ENCODE measurements around the gene ESR1.
"Not testable (repeated sequence)": the region's sequence is repeated elsewhere in the genome, so short reads cannot be mapped to it uniquely, and the experiment has no call there.

Gene ESR1

GRCh38 chr6:152099446-152100182, 292.1 kb downstream of the ESR1 start:
- DNase-seq: no peak

GRCh38 chr6:152100183-152100618, 292.7 kb downstream of the ESR1 start:
- peak; percentile 65 for DNase-seq

DNA sequence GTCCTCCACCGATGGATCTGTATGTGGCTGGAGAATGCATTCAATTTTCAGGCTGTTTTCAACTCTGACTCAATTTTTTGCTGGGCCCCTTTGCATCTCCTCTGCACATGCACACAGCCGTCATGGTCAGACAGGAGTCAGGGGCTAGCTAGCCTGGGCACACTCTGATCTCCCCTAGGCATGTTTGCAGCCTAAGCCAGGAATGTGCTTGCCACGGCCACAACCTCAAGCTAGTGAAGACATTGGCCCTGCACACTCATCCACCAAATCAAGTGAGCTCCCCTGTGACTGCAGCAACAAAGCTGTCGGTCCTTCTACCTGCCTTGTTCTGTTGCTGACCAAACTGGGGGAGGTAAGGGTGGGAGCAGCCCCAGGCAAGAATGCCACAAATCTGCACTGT, 300.5 kb downstream of the ESR1 start:
- DNase-seq: no peak

DNA sequence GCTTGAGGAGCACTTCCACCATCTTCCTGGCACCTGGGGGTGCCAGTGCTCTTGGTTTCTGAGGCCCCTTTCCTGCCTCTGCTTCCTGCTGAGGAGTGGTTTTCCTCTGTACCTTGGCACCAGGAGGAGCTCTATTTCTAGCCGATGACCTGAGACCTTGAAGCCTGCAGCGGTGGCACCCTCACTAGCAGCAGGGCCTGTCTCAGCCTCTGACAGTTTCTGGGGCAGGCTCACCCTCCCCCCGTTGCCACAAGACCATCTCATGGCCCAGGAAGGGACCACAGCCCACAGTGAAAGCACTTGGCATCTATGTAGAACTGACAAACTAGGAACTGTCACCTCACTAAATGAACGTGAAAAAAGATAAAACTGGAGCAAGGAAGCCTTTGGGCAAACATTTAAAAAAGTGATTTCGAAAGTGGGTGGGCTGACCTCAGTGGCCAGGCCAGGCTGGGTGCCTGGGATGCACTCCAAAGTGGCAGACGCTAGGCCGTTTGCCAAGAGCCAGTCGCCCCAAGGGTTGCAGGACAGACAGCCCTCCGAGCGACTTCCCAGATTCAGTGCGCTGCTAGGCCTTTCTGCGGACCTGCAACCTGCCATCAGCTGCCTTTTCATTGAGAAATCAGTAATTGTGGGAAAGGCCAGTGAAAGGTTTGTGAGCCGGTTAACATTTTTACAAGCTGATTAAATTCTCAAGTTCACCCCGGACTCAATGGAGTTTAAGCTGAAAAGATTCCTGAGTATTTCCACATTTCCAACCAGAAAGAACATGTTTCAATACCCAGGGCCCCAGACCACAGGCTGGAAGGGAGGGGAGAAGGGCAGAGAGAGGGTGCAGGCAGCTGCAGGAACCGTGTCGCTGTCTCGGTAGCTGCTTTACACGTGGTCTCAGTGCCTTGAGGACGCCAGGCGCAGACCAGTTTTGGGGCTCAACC, 303.7 kb downstream of the ESR1 start:
- peak; percentile 60 for DNase-seq

GRCh38 chr6:152112491-152113261, 305.2 kb downstream of the ESR1 start:
- DNase-seq: peak; percentile 56

DNA sequence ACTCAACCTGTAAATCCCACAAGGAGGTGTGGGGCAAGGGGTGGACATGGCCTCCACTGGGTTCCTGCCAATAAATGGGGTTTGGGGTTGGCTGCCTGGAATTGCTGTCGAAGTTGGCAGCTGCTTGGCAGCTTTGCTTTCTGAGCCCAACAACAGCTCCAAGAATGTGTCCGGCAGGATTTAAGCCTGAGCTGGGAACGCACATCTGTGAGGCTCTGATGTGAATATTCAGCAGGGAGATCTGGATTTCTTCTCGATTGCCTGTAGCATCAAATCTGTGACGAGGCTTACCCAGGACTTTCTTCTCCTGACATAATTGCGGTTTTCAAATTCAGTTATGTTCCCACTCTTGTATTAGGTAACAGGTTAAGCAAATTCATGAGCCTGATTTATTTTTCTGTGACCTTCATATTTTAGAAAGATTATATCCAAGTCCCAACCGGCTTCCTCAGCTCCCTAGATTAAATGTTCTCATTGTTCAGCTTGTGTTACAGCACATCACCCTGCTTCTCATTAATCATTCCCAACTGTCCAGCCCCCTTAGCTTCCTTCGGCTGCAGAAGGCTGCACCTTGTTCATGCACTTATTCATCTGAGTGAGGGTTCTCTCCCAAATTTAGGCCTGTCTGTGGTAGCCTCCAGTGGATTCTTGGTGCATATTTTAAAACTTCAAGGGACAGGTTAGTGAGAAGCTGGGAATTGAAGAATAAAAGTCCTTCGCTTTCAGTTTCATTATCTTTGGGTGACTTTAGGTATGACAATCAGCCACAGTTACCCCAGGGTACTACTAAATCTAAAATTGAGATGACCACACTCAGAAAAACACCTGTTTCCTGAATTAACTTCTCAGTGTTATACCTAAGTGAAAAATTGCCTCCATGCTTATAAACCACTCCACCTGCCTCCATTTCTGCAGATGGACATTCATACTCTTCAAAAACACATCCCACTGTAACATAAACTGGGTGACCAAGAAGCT, 310.0 kb downstream of the ESR1 start:
- peak; percentile 50 for DNase-seq

DNA sequence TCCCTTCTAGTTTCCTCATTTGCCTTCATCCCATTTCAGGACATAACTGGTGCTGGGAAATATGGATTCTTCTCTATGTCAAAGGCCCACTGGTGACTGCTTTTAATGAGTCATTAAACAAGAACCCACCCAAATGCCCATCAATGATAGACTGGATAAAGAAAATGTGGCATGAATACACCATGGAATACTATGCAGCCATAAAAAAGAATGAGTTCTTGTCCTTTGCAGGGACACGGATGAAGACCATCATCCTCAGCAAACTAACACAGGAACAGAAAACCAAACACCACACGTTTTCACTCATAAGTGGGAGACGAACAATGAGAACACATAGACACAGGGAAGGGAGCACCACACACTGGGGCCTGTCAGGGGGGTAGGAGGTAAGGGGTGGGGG, 310.7 kb downstream of the ESR1 start:
- DNase-seq: no peak

DNA sequence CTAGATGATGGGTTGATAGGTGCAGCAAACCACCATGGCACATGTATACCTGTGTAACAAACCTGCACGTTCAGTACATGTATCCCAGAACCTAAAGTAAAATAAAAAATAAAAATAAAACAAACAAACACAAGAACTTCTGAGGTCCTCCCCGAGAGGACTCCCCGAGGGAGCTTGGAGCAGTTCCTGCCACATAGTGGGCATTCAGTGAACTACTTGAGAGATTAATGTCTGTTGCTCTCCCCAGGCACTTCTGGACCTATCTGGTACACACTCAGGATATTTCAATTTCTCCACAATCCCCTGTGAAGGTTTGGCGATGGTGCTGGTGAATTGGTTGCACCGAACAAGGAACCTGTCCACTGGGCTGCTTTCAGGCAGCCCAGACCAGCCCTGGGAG, 311.2 kb downstream of the ESR1 start:
- DNase-seq: no peak

DNA sequence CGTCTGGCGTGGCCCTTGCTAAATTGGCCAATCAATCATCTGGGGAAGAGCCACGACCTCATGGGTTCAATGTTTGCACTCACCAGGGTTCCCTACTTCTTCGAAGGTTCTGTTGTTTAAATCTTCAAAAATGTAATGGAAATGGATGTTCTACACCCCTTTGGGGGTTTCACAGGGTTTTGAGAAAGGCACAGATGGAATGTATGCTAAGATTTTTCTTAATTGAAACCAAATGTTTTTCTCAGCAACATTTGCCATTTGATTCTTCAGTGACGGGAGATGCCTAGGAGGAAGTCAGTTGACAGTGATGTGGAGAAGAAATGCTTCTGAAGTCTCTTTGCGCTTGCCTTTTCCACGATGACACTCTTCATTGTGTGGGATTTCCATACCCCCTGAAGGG, 312.3 kb downstream of the ESR1 start:
- no peak for DNase-seq

- no peak for DNase-seq
Measured at GRCh38 chr6:152121910-152122309, 314.4 kb downstream of the ESR1 start.

GRCh38 chr6:152122434-152122833, 315.0 kb downstream of the ESR1 start:
- DNase-seq: no peak

DNA sequence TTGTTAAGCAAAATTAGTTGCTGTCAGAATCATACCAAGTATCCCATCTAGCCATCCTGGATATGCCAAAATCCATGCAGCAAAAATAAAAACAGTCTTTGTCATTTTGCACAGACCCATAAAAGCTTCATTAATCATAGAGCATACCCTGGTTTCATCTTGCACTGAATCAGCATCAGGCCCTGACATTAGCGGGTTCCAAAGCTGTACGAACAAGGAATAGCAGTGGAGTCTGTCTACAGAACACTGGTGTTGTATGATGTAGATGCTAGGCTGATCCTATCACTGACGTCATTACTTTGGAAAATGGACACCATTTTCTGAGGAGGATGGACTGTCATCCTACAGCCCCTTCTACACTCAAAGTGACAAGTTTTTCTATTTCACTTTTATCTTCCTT, 315.6 kb downstream of the ESR1 start:
- no peak for DNase-seq

DNA sequence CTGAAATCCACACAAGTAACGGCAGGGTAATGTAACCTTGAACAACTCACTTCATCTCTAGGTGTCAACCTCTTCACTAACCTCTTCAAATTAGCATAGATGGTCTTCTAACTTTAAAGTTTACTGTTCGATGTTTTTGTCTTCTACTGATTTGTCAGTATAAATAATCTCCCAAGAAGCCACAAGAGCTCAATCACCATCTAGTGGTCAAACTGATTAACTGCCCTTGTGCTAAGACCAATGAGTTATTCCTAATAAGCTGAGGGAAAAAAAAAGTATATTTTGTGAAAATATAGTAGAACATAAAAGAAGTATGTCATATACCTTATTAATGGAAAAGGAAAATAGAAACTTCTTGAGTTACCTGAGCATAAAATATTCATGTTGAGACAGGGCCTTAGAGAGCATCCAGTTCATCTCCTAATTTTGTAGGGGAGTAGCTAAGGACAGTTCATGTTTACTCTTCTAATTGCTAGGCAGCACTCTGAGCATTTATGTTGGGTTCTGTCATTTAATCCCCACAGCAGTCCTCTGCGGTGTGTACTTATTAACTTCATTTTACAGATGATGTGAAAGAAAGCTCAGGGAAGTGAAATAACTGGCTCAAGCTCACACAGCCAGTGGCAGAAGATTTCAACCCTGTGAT, 317.1 kb downstream of the ESR1 start:
- DNase-seq: no peak

DNA sequence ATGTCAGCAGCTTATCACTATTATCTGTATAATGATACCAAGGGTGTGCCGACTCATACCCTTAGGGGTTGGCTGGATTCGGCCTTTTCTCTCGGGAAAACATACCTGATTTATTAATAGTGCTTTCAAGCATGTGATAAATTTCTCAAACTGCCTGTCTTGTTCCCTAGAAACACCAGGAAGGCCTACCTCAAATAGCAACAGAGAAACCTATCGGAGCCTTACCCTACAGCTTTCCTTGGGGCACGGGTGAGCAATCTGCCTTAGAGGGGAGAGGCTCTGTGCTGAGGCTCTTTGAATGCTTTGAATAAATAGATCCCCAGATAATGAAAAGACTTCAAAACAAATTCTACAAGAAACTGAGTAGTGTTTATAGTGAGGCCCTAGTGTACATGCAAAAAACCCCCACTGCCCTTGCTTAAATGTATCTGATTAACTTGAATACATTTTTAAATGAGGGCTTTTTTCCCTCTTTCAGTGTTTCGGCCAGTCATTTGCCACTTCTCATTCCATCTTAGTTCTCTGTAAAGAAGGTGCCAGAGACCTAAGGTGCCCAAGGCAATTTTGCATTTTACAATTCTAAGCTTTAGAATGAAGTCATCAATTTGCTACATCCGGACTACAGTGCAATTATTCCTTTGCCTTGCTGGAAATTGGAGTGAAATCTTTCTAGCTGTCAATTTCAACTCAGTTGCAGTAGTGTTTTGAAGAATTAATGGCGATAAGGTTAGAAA, 320.1 kb downstream of the ESR1 start:
- DNase-seq: no peak

- DNase-seq: peak; percentile 36
Measured at GRCh38 chr6:152129691-152130151, 322.2 kb downstream of the ESR1 start.

GRCh38 chr6:152130441-152130840, 323.0 kb downstream of the ESR1 start:
- no peak for DNase-seq

GRCh38 chr6:152135755-152136448, 328.4 kb downstream of the ESR1 start:
- no peak for DNase-seq

DNA sequence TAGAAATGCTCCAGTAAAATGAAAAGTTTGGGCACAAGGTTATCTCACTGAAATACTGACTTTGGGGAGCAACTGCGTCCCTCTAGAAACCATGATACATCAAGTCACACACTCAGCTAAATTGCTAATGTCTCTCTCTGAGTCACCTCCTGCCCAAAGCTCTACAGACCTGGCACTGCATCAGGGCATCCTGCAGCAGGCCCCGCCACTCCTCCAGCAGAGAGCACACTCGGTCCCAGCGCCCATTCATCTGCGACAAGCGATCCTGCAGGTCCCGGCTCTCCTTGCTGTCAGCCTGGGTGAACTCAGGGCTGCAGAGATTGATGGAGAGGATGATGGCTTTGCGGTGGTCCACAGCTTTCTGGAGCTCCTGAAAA, 329.0 kb downstream of the ESR1 start:
- DNase-seq: no peak

GRCh38 chr6:152138344-152138743, 330.9 kb downstream of the ESR1 start:
- not testable (repeated sequence) for DNase-seq

DNA sequence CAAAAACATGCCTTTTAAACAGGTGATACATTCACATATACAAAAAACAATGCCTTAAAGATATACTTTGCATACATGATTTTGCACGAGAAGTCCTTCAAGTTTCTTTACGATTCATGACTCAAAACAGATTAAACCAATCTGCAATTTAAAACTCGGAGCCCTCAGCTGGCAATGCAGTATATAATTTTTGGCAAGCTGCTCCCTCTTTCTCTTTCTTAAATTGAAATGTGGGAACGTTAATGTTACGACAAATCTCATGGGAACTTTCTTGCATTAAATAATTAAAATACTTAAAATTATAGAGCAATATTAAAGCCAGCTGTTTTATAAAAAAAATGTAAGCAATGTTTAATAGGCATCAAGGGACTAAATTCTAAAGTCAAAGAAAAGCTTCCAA, 334.6 kb downstream of the ESR1 start:
- DNase-seq: no peak

Data from left hindlimb (tissue), 1 donor.